A549 (cell line): ENCODE data around the gene HOMER2.

ENCODE experiments used
- BHLHE40 ChIP-seq: IDR thresholded peaks from 2 replicates; pipeline ENCODE4 v1.6.1; 2012; ENCODE audit warnings: low read depth, low read length, inconsistent platforms
- CTCF ChIP-seq: fragments of >200 bp; sonication (Bioruptor Twin); formaldehyde crosslinking; IDR thresholded peaks from 3 replicates; pipeline ENCODE4 v1.5.1; 2016
- EP300 ChIP-seq, 2 experiments: fragments of >200 bp; sonication (Bioruptor Twin); formaldehyde crosslinking; IDR thresholded peaks; 2 replicates in 1 of 2; 3 replicates in 1 of 2; pipeline ENCODE4 v1.6.1; 2016 to 2017
- GATA3 ChIP-seq: IDR thresholded peaks from 2 replicates; pipeline ENCODE4 v1.6.1; 2012; ENCODE audit warnings: borderline replicate concordance
- HMGXB4 ChIP-seq: fragments of 250-450 bp; sonication (Bioruptor Pico); IDR thresholded peaks from 2 replicates; pipeline ENCODE4 v1.5.0; 2021; ENCODE audit warnings: mild to moderate bottlenecking, moderate library complexity, borderline replicate concordance
- JUN ChIP-seq, 2 experiments: fragments of >200 bp; sonication (Bioruptor Twin); formaldehyde crosslinking; IDR thresholded peaks; 2 replicates in 1 of 2; 3 replicates in 1 of 2; pipeline ENCODE4 v1.6.1; 2016 to 2017
- MYC ChIP-seq: IDR thresholded peaks from 2 replicates; pipeline ENCODE4 v1.6.1; 2012; ENCODE audit warnings: mild to moderate bottlenecking, inconsistent platforms, low read length, improper control_type of control experiment, borderline replicate concordance
- PHF8 ChIP-seq: fragments of 200-600 bp; sonication (generic); IDR thresholded peaks from 2 replicates; pipeline ENCODE4 v1.6.1; 2016; ENCODE audit warnings: low read depth, mild to moderate bottlenecking, antibody characterized with exemption, moderate library complexity, borderline replicate concordance
- POLR2A ChIP-seq: IDR thresholded peaks from 2 replicates; pipeline ENCODE4 v1.6.1; 2012; ENCODE audit warnings: mild to moderate bottlenecking, low read length
- REST ChIP-seq: fragments of 200-600 bp; sonication (generic); IDR thresholded peaks from 2 replicates; pipeline ENCODE4 v1.6.1; 2016; ENCODE audit warnings: antibody characterized with exemption, mild to moderate bottlenecking, moderate library complexity
- SMC3 ChIP-seq: fragments of >200 bp; sonication (Bioruptor Twin); formaldehyde crosslinking; IDR thresholded peaks from 3 replicates; pipeline ENCODE4 v1.6.1; 2018; ENCODE audit warnings: inconsistent platforms
- USF2 ChIP-seq: fragments of 450-650 bp; IDR thresholded peaks from 2 replicates; pipeline ENCODE4 v1.6.1; 2014; ENCODE audit warnings: antibody characterized with exemption

GRCh38 chr15:82969353-82969752, 16.8 kb upstream of the HOMER2 start:
- no peak for TF ChIP-seq MYC
- TF ChIP-seq POLR2A: no peak
- no peak for TF ChIP-seq USF2
- TF ChIP-seq CTCF: no peak
- no peak for TF ChIP-seq JUN (IDR thresholded peaks at IDR 0.05)
- no peak for TF ChIP-seq SMC3
- TF ChIP-seq EP300 (IDR thresholded peaks at IDR 0.05): no peak
- no peak for TF ChIP-seq BHLHE40
- TF ChIP-seq REST: no peak
- TF ChIP-seq HMGXB4 (CRISPR knock-in tag): no peak
- TF ChIP-seq GATA3: no peak
- no peak for TF ChIP-seq PHF8
